Peyer's patch (tissue), 4 donors: Measurements from ENCODE around the gene SMPD1. TPM values are rescaled to one million over a fixed set of nuclear protein-coding genes. Genes with fewer than 3 reads are reported as not detected.

ENCODE experiments used
- DNase-seq, 3 donors: peaks; one replicate each; pipeline ENCODE4 v3.0.0-alpha.2; 2017 to 2019
- H3K27ac ChIP-seq, 4 donors: fragments of 200-600 bp; sonication (generic); one replicate each; pipeline ENCODE4 v1.5.1; 2016 to 2019
- H3K27me3 ChIP-seq, 2 donors: fragments of 200-600 bp; sonication (generic); one replicate each; pipeline ENCODE4 v1.5.1; 2019
- H3K36me3 ChIP-seq, 3 donors: fragments of 200-600 bp; sonication (generic); one replicate each; pipeline ENCODE4 v1.5.1; 2016 to 2019
- H3K4me1 ChIP-seq, 4 donors: fragments of 200-600 bp; sonication (generic); one replicate each; pipeline ENCODE4 v1.5.1; 2016 to 2019
- H3K4me3 ChIP-seq, 4 donors: fragments of 200-600 bp; sonication (generic); 1 replicate in 3 of 4; 2 replicates in 1 of 4; pipeline ENCODE4 v1.5.1; 2016 to 2019; ENCODE audit warnings: mild to moderate bottlenecking in 1 of 4
- H3K9me3 ChIP-seq, 4 donors: fragments of 200-600 bp; sonication (generic); one replicate each; pipeline ENCODE4 v1.5.1; 2016 to 2019; ENCODE audit warnings: mild to moderate bottlenecking in 1 of 4
- CTCF ChIP-seq, 6 experiments: fragments of 450-650 bp in 4 of 6; fragments of 200-600 bp in 2 of 6; sonication (generic) in 1 of 6; IDR thresholded peaks; one replicate each; pipeline ENCODE4 v1.5.1; 2017 to 2019; ENCODE audit warnings: antibody characterized with exemption in 6 of 6, mild to moderate bottlenecking in 3 of 6, moderate library complexity in 1 of 6
- POLR2A ChIP-seq, 2 donors: fragments of 450-650 bp; IDR thresholded peaks; one replicate each; pipeline ENCODE4 v1.5.1; 2017; ENCODE audit warnings: antibody characterized with exemption in 2 of 2, mild to moderate bottlenecking in 2 of 2, moderate library complexity in 2 of 2
- total RNA-seq, 4 donors: library from RNA; depleted of rRNA; stranded (reverse); fragments of >200 nt; gene quantifications; one replicate each; pipeline ENCODE4 v1.1.0, GENCODE V29; 2016

Gene SMPD1
- total RNA-seq, 4 donors from 2014 or later = 11.6 to 78.3 (median 55.7) TPM

GRCh38 chr11:6404342-6405051 lies 14.2 kb downstream of the SMPD1 start:
- Histone ChIP-seq H3K27ac (peak overlapping the region in 3 of 4 donors; percentile 11 to 82 (median 67)), H3K36me3 (no peaks in the 10 kb centered on the region), H3K9me3 (no peaks in the 10 kb centered on the region), H3K4me1 (peaks cover 0 to 35% (median 14%) of the 10 kb centered on the region in 4 donors), H3K27me3 (no peaks in the 10 kb centered on the region), H3K4me3 (no peak overlapping the region)
- no peak for DNase-seq
- no peak for TF ChIP-seq POLR2A (IDR thresholded peaks at IDR 0.05)
- TF ChIP-seq CTCF (IDR thresholded peaks at IDR 0.05) = no peak

GRCh38 chr11:6405052-6405667 lies 14.9 kb downstream of the SMPD1 start:
- DNase-seq = no peak
- peaks cover 0 to 35% (median 14%) of the 10 kb centered on the region in 4 donors for H3K4me1 ChIP-seq
- TF ChIP-seq POLR2A (IDR thresholded peaks at IDR 0.05) (no peak), CTCF (IDR thresholded peaks at IDR 0.05) (no peak)
- no peaks in the 10 kb centered on the region for H3K27me3 ChIP-seq
- H3K36me3 ChIP-seq = no peaks in the 10 kb centered on the region
- H3K9me3 ChIP-seq = no peaks in the 10 kb centered on the region
- H3K4me3 ChIP-seq = no peak overlapping the region
- H3K27ac ChIP-seq = peak overlapping the region in 3 of 4 donors; percentile 11 to 82 (median 67)

GRCh38 chr11:6405846-6406245 lies 15.6 kb downstream of the SMPD1 start:
- Histone ChIP-seq H3K4me3 (no peak overlapping the region), H3K27ac (no peak overlapping the region), H3K4me1 (peaks cover 0 to 35% (median 14%) of the 10 kb centered on the region in 4 donors), H3K27me3 (no peaks in the 10 kb centered on the region), H3K9me3 (no peaks in the 10 kb centered on the region), H3K36me3 (no peaks in the 10 kb centered on the region)
- TF ChIP-seq CTCF (IDR thresholded peaks at IDR 0.05) = no peak
- no peak for TF ChIP-seq POLR2A (IDR thresholded peaks at IDR 0.05)
- DNase-seq = no peak

- H3K36me3 ChIP-seq = no peaks in the 10 kb centered on the region
- no peaks in the 10 kb centered on the region for H3K9me3 ChIP-seq
- no peaks in the 10 kb centered on the region for H3K27me3 ChIP-seq
- no peak for DNase-seq
- H3K4me1 ChIP-seq = peaks cover 0 to 34% (median 14%) of the 10 kb centered on the region in 4 donors
- no peak overlapping the region for H3K4me3 ChIP-seq
- no peak overlapping the region for H3K27ac ChIP-seq
- TF ChIP-seq CTCF (IDR thresholded peaks at IDR 0.05) = no peak
- no peak for TF ChIP-seq POLR2A (IDR thresholded peaks at IDR 0.05)
Observed at GRCh38 chr11:6406370-6406769, 16.1 kb downstream of the SMPD1 start.

GRCh38 chr11:6410695-6411430 lies 20.6 kb downstream of the SMPD1 start:
- H3K4me3 ChIP-seq = no peak overlapping the region
- H3K27me3 ChIP-seq = no peaks in the 10 kb centered on the region
- no peak for DNase-seq
- H3K36me3 ChIP-seq = no peaks in the 10 kb centered on the region
- TF ChIP-seq CTCF (IDR thresholded peaks at IDR 0.05) (no peak), POLR2A (IDR thresholded peaks at IDR 0.05) (no peak)
- no peaks in the 10 kb centered on the region for H3K9me3 ChIP-seq
- H3K27ac ChIP-seq = no peak overlapping the region
- H3K4me1 ChIP-seq = peaks cover 0 to 4% (median under 1%) of the 10 kb centered on the region in 4 donors
